Measurements from ENCODE around the gene RAPGEF4. TPM values are rescaled to one million over a fixed set of nuclear protein-coding genes. Genes with fewer than 3 reads are reported as not detected.

RAPGEF4 gene
- total RNA-seq, 1 experiment from 2014 or later: 0.59 TPM

DNA sequence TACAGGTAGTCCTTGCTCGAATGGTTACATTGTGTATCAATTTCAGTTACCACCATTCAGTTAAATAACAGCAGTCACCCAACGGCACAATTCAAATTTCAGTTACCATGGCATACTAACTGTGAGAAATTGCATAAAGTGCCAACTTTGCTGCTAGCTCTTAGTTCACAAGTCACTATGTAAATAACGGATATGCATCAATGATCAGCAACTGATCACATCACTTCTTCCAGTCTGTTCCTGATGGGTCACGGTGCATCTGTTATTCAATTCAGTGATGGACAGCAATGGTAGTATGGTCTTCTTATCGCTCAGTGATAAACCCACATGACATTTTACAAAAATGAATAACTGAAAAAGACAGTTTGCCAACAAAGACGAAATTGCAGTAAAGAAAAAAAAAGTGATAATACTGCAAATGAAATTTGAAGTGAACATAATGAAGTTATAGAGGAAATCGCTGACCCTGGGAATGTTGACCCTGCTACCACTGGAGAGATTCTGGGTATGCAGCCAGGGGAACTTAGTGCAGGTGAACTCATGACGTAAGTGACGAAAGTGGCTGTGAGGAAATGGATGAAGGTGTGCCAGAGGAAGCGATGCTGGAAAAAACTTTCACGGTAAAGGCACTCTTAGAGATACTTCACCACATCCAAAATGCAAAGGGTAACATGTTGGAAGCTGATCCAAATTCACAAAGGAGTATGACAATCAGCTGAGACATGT, 25.9 kb upstream of the RAPGEF4 start (continued):
- TF ChIP-seq, protein P1, sequence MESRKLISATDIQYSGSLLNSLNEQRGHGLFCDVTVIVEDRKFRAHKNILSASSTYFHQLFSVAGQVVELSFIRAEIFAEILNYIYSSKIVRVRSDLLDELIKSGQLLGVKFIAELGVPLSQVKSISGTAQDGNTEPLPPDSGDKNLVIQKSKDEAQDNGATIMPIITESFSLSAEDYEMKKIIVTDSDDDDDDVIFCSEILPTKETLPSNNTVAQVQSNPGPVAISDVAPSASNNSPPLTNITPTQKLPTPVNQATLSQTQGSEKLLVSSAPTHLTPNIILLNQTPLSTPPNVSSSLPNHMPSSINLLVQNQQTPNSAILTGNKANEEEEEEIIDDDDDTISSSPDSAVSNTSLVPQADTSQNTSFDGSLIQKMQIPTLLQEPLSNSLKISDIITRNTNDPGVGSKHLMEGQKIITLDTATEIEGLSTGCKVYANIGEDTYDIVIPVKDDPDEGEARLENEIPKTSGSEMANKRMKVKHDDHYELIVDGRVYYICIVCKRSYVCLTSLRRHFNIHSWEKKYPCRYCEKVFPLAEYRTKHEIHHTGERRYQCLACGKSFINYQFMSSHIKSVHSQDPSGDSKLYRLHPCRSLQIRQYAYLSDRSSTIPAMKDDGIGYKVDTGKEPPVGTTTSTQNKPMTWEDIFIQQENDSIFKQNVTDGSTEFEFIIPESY (IDR thresholded peaks at IDR 0.05; ENCODE audit: extremely low read depth, insufficient replicate concordance, low read length): no peak
- TF ChIP-seq YY1 (IDR thresholded peaks at IDR 0.05; ENCODE audit: extremely low read depth, insufficient replicate concordance, low read depth, low read length): no peak

DNA sequence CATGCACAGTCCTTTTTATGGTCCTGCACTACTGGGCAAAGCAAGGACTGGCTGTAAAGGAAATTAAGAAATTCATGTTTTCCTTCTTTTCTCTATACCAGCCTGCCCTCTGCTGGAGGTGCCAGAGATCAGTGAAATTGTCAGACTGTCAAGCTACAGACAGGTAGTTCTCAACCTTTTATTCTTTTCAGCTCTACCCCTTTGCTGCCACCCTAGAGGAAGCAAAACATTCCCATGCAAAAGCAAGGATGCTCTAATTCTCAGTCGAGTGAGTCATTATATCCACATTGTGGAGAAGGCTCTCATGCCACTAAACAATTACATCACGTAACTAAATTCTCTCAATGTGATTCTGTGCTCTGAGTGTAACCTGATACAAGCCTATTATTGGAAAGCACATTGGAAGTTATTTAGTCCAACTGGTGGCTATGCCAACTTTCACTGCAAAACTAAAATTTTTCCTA, 25.0 kb upstream of the RAPGEF4 start:
- POLR2A ChIA-PET: no interaction called here
- no peak overlapping the region for H3K27ac ChIP-seq (ENCODE audit: low read depth, low read length)
- ATAC-seq: peak; percentile 92

More for the DNA sequence above, 25.0 kb upstream of the RAPGEF4 start:
- H3K4me3 ChIP-seq (replicated peaks in 1 of 2; ENCODE audit: low read depth in 1 of 2, low read length in 2 of 2): no peak overlapping the region
- H4K20me1 ChIP-seq (ENCODE audit: insufficient read depth): no peaks in the 10 kb centered on the region
- no peaks in the 10 kb centered on the region for H3K9me3 ChIP-seq (ENCODE audit: control insufficient read depth in 1 of 2, insufficient read depth in 1 of 2, low read depth in 1 of 2, low read length in 2 of 2)
- no peaks in the 10 kb centered on the region for H3K36me3 ChIP-seq (ENCODE audit: control insufficient read depth in 1 of 2, insufficient read depth in 2 of 2, low read length in 2 of 2)
- H3K27me3 ChIP-seq (ENCODE audit: insufficient read depth, low read length): 0 out of 2 replicates have a peak, but pooled peaks cover 3% of the 10 kb centered on the region
- H3K9ac ChIP-seq (ENCODE audit: low read length): no peak overlapping the region
- no TSS peak for BruUV-seq (replicated peaks)
- no peak overlapping the region for H2AFZ ChIP-seq (ENCODE audit: low read depth, low read length, poor library complexity, severe bottlenecking)
- TF ChIP-seq POLR2A (IDR thresholded peaks at IDR 0.05; ENCODE audit: borderline replicate concordance, extremely low read depth, insufficient read depth, insufficient read length) (no peak), RAD21 (IDR thresholded peaks at IDR 0.05; ENCODE audit: low read depth) (peak; percentile 91), CBX3 (IDR thresholded peaks at IDR 0.05; ENCODE audit: low read depth) (0 out of 2 replicates have a peak, but pooled peaks have one; percentile 28), SIN3A (IDR thresholded peaks at IDR 0.05; ENCODE audit: low read depth) (no peak), CEBPB (IDR thresholded peaks at IDR 0.05; ENCODE audit: low read depth) (no peak)
- TF ChIP-seq, protein P2, sequence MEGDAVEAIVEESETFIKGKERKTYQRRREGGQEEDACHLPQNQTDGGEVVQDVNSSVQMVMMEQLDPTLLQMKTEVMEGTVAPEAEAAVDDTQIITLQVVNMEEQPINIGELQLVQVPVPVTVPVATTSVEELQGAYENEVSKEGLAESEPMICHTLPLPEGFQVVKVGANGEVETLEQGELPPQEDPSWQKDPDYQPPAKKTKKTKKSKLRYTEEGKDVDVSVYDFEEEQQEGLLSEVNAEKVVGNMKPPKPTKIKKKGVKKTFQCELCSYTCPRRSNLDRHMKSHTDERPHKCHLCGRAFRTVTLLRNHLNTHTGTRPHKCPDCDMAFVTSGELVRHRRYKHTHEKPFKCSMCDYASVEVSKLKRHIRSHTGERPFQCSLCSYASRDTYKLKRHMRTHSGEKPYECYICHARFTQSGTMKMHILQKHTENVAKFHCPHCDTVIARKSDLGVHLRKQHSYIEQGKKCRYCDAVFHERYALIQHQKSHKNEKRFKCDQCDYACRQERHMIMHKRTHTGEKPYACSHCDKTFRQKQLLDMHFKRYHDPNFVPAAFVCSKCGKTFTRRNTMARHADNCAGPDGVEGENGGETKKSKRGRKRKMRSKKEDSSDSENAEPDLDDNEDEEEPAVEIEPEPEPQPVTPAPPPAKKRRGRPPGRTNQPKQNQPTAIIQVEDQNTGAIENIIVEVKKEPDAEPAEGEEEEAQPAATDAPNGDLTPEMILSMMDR (IDR thresholded peaks at IDR 0.05 in 2 of 3, conservative IDR thresholded peaks at IDR 0.05 in 1 of 3; ENCODE audit: borderline replicate concordance in 1 of 3, insufficient read depth in 1 of 3, low read depth in 2 of 3, low read length in 2 of 3): peak; percentile 74 to 89 (median 75)
- intact Hi-C loops (cut with micrococcal nuclease): loop anchor here (1.0 to 5.0 kb wide), 3 partner anchors 117 to 538 kb away; no protein-coding TSS in a partner anchor
- H3K79me2 ChIP-seq (ENCODE audit: insufficient read depth, low read length): no peaks in the 10 kb centered on the region
- ChIA-PET RAD21 (ENCODE audit: low non-redundant PET in 1 of 2, low total read pairs in 2 of 2, uncharacterized antibody in 2 of 2, unreplicated experiment in 2 of 2) (interaction anchor here (0.6 kb wide), 2 partner anchors 268 to 287 kb away, joined by 3 read pairs; no protein-coding TSS in a partner anchor), CTCF (interaction anchor here (0.6 to 2.2 kb wide), 20 partner anchors 8 to 583 kb away, joined by 3 to 28 read pairs (median 4); no protein-coding TSS in a partner anchor)
- H3K4me2 ChIP-seq (ENCODE audit: low read length): no peak overlapping the region
- DNase-seq (ENCODE audit: low read depth, low spot score): no peak
- H3K9me2 ChIP-seq (ENCODE audit: insufficient read depth): no peaks in the 10 kb centered on the region
- H3K4me1 ChIP-seq (ENCODE audit: control insufficient read depth in 1 of 2, insufficient read depth in 2 of 2, low read length in 2 of 2): no peaks in the 10 kb centered on the region
